Naive thymus-derived CD4-positive, alpha-beta T cell (primary cell): Measurements from ENCODE around the gene FOXB1. TPM values are rescaled to one million over a fixed set of nuclear protein-coding genes. Genes with fewer than 3 reads are reported as not detected.

ENCODE experiments used
- ATAC-seq: fragments of 150-1000 bp; cut with Tn5 transposase; 2 replicates; pipeline ENCODE4 v1.10.0; 2021; ENCODE audit warnings: mild to moderate bottlenecking, moderate library complexity
- CTCF ChIA-PET: fragments of 350-600 bp; sonication (Branson Sonifier 250); formaldehyde crosslinking; loops from one replicate; lab custom pipeline; 2021; ENCODE audit warnings: antibody characterized with exemption; lab: Charles Lee
- POLR2A ChIA-PET: fragments of 350-600 bp; sonication (Branson Sonifier 250); formaldehyde crosslinking; loops from one replicate; lab custom pipeline; 2021; ENCODE audit warnings: antibody characterized with exemption, inconsistent platforms; lab: Charles Lee
- DNase-seq, 9 donors: peaks; one replicate each; pipeline versions ENCODE4 v3.0.0 to v3.0.0-alpha.2; 2020 to 2022; ENCODE audit warnings: mixed read lengths in 1 of 9
- H3K27ac ChIP-seq: one replicate; pipeline ENCODE4 v1.7.0; 2013; ENCODE audit warnings: mild to moderate bottlenecking, low read depth, low read length, moderate library complexity
- H3K27me3 ChIP-seq, 2 donors: one replicate each; pipeline ENCODE4 v1.7.0; 2013; ENCODE audit warnings: low read length in 2 of 2, mild to moderate bottlenecking in 2 of 2, moderate library complexity in 2 of 2; ENCODE audit not compliant: control insufficient read depth in 2 of 2, insufficient read depth in 2 of 2
- H3K36me3 ChIP-seq, 3 experiments: 1 replicate in 2 of 3; 2 replicates in 1 of 3; pipeline ENCODE4 v1.7.0; 2013; ENCODE audit warnings: low read length in 3 of 3, mild to moderate bottlenecking in 3 of 3, moderate library complexity in 1 of 3; ENCODE audit not compliant: insufficient read depth in 3 of 3, control insufficient read depth in 2 of 3
- H3K4me1 ChIP-seq, 2 donors: one replicate each; pipeline ENCODE4 v1.7.0; 2013; ENCODE audit warnings: low read length in 2 of 2, mild to moderate bottlenecking in 2 of 2, moderate library complexity in 1 of 2; ENCODE audit not compliant: control insufficient read depth in 2 of 2, insufficient read depth in 2 of 2
- H3K4me3 ChIP-seq: 2 replicates; pipeline ENCODE4 v1.7.0; 2013; ENCODE audit warnings: mild to moderate bottlenecking, low read length
- H3K9me3 ChIP-seq, 3 experiments: 1 replicate in 2 of 3; 2 replicates in 1 of 3; pipeline ENCODE4 v1.7.0; 2013; ENCODE audit warnings: low read length in 3 of 3; ENCODE audit not compliant: control insufficient read depth in 2 of 3
- H3K27ac Mint-ChIP-seq, 9 donors: one replicate each; pipeline ENCODE4 v1.8.0; 2020 to 2022; ENCODE audit warnings: mixed read lengths in 9 of 9, mild to moderate bottlenecking in 8 of 9, moderate library complexity in 5 of 9, inconsistent platforms in 2 of 9
- H3K27me3 Mint-ChIP-seq, 5 donors: one replicate each; pipeline ENCODE4 v1.8.0; 2021 to 2022; ENCODE audit warnings: mixed read lengths in 5 of 5, mild to moderate bottlenecking in 1 of 5
- H3K36me3 Mint-ChIP-seq, 5 donors: one replicate each; pipeline ENCODE4 v1.8.0; 2020 to 2022; ENCODE audit warnings: mixed read lengths in 5 of 5, mild to moderate bottlenecking in 3 of 5, inconsistent platforms in 1 of 5
- H3K4me1 Mint-ChIP-seq, 7 donors: one replicate each; pipeline ENCODE4 v1.8.0; 2020 to 2022; ENCODE audit warnings: mixed read lengths in 7 of 7, mild to moderate bottlenecking in 3 of 7, inconsistent platforms in 1 of 7
- H3K4me3 Mint-ChIP-seq, 10 donors: one replicate each; pipeline ENCODE4 v1.8.0; 2020 to 2022; ENCODE audit warnings: mild to moderate bottlenecking in 10 of 10, mixed read lengths in 10 of 10, moderate library complexity in 6 of 10, inconsistent platforms in 2 of 10
- H3K9me3 Mint-ChIP-seq, 11 donors: one replicate each; pipeline ENCODE4 v1.8.0; 2020 to 2022; ENCODE audit warnings: mixed read lengths in 11 of 11, mild to moderate bottlenecking in 4 of 11, inconsistent platforms in 1 of 11, moderate library complexity in 1 of 11
- intact Hi-C, 2 donors: fragments of 100-400 bp; cut with micrococcal nuclease; formaldehyde crosslinking; loops; one replicate each; pipeline ENCODE4 v1.15.1; 2023
- polyA plus RNA-seq, 2 donors: library from polyadenylated mRNA; unstranded; fragments of 300-500 nt; fragmentation: Illumina TruSeq; gene quantifications; one replicate each; pipeline ENCODE4 v1.2.3, GENCODE V29; 2021
- total RNA-seq, 6 experiments: library from RNA in 5 of 6; stranded (reverse) in 5 of 6; gene quantifications; 1 replicate in 5 of 6; 2 replicates in 1 of 6; pipeline ENCODE4 v1.2.3 and lab custom pipeline; 2021 to 2026

Gene FOXB1
- total and polyA plus RNA-seq, 7 experiments from 2014 or later = 0.12 to 0.97 (median 0.27) TPM; not detected in 2

DNA sequence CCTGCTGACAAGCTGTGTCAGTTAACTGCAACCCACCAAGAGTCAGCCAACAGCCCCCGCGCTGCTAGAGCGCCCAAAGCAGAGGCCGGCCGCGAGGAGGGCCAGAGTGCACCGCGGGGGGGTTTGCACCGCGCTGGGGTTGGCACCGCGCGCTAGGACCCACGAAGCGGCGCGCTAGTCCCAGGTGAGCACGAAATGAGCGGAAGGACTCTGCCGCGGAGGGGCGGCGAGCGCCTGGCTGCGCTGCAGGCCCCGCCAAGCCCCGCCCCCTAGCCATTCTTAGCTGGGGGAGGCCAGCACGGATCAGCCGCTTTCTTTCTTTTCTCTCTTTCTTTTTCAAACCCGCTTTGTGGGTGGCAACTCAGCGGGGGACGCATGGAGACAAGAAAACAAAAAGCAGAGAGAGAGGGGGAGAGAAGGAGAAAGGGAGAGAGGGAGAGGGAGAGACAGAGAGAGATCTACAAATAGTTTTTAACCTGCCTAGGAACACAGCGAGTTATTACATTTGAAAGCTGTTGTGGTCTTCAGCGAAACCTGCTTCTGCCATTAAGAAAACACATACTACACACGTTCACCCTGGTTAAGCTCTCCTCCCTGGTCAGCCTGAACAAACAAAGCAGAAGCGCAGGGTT, 6.9 kb upstream of the FOXB1 start:
- peak overlapping the region; percentile 32 to 82 (median 48) for H3K4me3 Mint-ChIP-seq
- peaks cover 0 to 10% (median 5%) of the 10 kb centered on the region in 5 donors for H3K36me3 Mint-ChIP-seq
- ChIA-PET POLR2A (interaction anchor here (1.1 to 1.8 kb wide), 2 partner anchors 21 to 130 kb away, joined by 3 to 7 read pairs; no protein-coding TSS in a partner anchor), CTCF (interaction anchor here (0.7 to 1.1 kb wide), 3 partner anchors 9 to 131 kb away, joined by 3 read pairs; no protein-coding TSS in a partner anchor)
- peaks cover 0 to 43% (median 11%) of the 10 kb centered on the region in 11 donors for H3K9me3 Mint-ChIP-seq
- H3K27me3 Mint-ChIP-seq = peaks cover 87 to 98% (median 93%) of the 10 kb centered on the region in 5 donors
- peaks cover 7 to 19% of the 10 kb centered on the region in 2 donors for H3K4me1 ChIP-seq
- ATAC-seq (peak; percentile 70), DNase-seq (peak in 5 of 9 donors; percentile 34 to 74 (median 51))
- intact Hi-C loops = loop anchor here (1.0 to 5.0 kb wide), 6 partner anchors 9 to 330 kb away; no protein-coding TSS in a partner anchor
- no peaks in the 10 kb centered on the region for H3K36me3 ChIP-seq
- H3K9me3 ChIP-seq = peaks cover 0 to 7% (median 0%) of the 10 kb centered on the region in 3 experiments
- peak overlapping the region in 2 of 9 donors; percentile 10 to 69 for H3K27ac Mint-ChIP-seq
- peaks cover 24 to 73% (median 48%) of the 10 kb centered on the region in 7 donors for H3K4me1 Mint-ChIP-seq
- no peak overlapping the region for H3K27ac ChIP-seq
- H3K4me3 ChIP-seq = no peak overlapping the region
- H3K27me3 ChIP-seq = peaks cover 41 to 85% of the 10 kb centered on the region in 2 donors

DNA sequence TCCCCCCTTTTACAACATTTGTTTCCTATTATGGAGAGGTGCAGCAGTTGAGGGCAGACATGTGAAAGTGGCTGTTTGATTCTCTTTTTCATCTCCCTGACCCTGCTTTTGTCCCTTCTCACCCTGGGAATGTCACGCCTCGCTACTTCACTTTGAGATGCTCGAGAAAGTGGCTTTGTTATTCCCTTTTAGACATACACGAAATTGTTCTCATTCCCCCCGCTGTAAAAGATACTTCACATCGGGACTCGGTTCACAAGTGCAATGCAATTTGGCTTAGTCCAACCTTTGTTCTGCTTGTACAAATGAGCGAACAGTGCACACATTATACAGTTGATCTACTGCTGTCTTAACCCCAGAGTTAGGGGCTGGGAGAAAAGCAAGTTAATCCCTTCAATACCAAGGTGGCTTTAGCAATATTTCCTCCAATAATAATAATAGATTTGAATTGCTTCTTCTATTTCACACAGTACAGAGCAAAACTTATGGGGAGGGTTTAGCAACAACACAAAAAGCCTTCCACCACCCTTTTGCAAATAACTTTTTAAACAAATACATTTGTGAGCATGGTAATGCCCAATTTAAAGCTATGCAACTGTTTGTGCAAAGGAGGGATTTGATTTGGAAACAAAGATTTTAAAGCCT, 5.7 kb upstream of the FOXB1 start:
- Histone ChIP-seq H3K36me3 (no peaks in the 10 kb centered on the region), H3K4me3 (no peak overlapping the region), H3K27ac (no peak overlapping the region), H3K9me3 (peaks cover 0 to 15% (median 0%) of the 10 kb centered on the region in 3 experiments), H3K27me3 (peaks cover 38 to 96% of the 10 kb centered on the region in 2 donors), H3K4me1 (peaks cover 7 to 19% of the 10 kb centered on the region in 2 donors)
- Mint-ChIP-seq H3K27ac (peak overlapping the region in 3 of 9 donors; percentile 18 to 42 (median 20)), H3K4me3 (peak overlapping the region in 1 of 10 donors; percentile 27), H3K27me3 (peaks cover 86 to 99% (median 96%) of the 10 kb centered on the region in 5 donors), H3K9me3 (peaks cover 0 to 51% (median 17%) of the 10 kb centered on the region in 11 donors), H3K4me1 (peaks cover 27 to 81% (median 56%) of the 10 kb centered on the region in 7 donors), H3K36me3 (peaks cover 0 to 16% (median 10%) of the 10 kb centered on the region in 5 donors)
- CTCF ChIA-PET = interaction anchor here (1.0 to 1.1 kb wide), 3 partner anchors 12 to 129 kb away, joined by 3 to 4 read pairs (median 3); no protein-coding TSS in a partner anchor
- POLR2A ChIA-PET = interaction anchor here (1.8 kb wide), 1 partner anchor 22 kb away, joined by 7 read pairs; no protein-coding TSS in a partner anchor
- ATAC-seq (no peak), DNase-seq (no peak)
- intact Hi-C loops = loop anchor here (5.0 kb wide), 2 partner anchors 179 to 246 kb away; no protein-coding TSS in a partner anchor

DNA sequence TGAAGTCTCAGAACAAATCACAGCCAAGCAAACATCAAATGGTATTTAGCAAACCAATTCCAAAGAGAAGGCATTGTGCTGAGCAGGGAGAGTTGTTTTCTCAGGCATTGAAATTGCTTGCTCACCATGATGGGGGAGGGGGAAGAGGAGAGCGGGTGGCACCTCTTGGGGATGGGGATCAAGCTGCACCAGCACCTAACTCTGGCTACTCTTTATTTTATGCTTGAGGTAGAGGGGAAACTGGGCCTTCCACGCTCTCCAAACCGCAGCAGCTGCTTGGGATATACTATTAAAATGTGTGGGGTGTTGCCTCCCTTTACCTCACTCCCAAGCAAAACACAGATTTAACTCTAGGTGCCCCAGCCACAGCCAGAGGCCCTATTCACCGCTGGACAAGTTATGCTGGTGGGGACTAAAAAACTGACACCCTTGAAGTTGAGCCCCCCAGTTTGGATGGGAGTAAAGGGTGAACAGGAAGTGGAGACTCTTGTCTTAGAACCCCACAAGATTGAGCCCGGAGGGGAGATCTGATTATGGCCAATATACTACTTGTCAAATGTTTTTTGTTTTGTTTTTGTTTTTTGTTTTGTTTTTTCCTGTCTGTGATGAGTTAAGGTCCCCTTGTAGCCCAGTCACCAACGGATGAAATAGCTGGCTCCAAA, 5.0 kb upstream of the FOXB1 start:
- H3K4me3 Mint-ChIP-seq = peak overlapping the region in 5 of 10 donors; percentile 4 to 49 (median 25)
- ATAC-seq (no peak), DNase-seq (no peak)
- intact Hi-C loops = loop anchor here (5.0 kb wide), 2 partner anchors 178 to 247 kb away; no protein-coding TSS in a partner anchor
- POLR2A ChIA-PET = no interaction called here
- Histone ChIP-seq H3K36me3 (no peaks in the 10 kb centered on the region), H3K4me3 (no peak overlapping the region), H3K9me3 (peaks cover 0 to 15% (median 0%) of the 10 kb centered on the region in 3 experiments), H3K27me3 (peaks cover 41 to 96% of the 10 kb centered on the region in 2 donors), H3K27ac (no peak overlapping the region), H3K4me1 (peaks cover 13 to 25% of the 10 kb centered on the region in 2 donors)
- H3K36me3 Mint-ChIP-seq = peaks cover 0 to 16% (median 10%) of the 10 kb centered on the region in 5 donors
- CTCF ChIA-PET = interaction anchor here (1.1 kb wide), 1 partner anchor 13 kb away, joined by 4 read pairs; no protein-coding TSS in a partner anchor
- H3K27ac Mint-ChIP-seq = peak overlapping the region in 6 of 9 donors; percentile 47 to 78 (median 62)
- H3K9me3 Mint-ChIP-seq = peaks cover 0 to 51% (median 17%) of the 10 kb centered on the region in 11 donors
- peaks cover 79 to 99% (median 93%) of the 10 kb centered on the region in 5 donors for H3K27me3 Mint-ChIP-seq
- peaks cover 23 to 81% (median 57%) of the 10 kb centered on the region in 7 donors for H3K4me1 Mint-ChIP-seq

DNA sequence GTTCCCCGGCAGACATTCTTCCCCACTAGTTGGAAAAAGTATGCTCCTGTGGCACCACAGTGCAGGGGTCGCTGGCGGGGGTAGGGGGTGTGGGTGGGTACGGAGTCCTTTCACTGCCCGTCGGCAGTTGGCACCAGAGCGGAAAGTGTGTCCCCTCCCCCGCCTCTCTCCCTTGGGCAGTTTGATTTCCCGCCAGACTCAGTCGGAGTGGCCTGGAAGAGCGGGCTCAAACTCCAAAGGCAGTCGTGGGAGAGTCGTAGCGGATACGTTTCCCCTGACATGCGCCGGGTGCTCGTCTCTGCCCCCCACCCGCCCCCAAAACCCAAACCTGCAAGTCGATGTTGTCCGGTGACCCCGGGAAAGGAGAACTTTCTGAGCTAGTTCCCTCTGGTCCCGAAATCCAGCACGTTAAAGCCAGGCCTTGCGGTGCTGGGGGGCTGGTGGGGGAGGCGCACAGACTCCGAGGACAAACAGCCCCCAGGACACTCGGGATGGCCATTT, 4.4 kb upstream of the FOXB1 start:
- peaks cover 21 to 79% (median 54%) of the 10 kb centered on the region in 7 donors for H3K4me1 Mint-ChIP-seq
- POLR2A ChIA-PET = interaction anchor here (0.6 kb wide), 1 partner anchor 247 kb away, joined by 3 read pairs; no protein-coding TSS in a partner anchor

GRCh38 chr15:60000113-60000823, 3.8 kb upstream of the FOXB1 start:
- peaks cover 23 to 81% (median 57%) of the 10 kb centered on the region in 7 donors for H3K4me1 Mint-ChIP-seq
- H3K9me3 ChIP-seq = peaks cover 0 to 15% (median 0%) of the 10 kb centered on the region in 3 experiments
- H3K27ac Mint-ChIP-seq = peak overlapping the region in 8 of 9 donors; percentile 20 to 88 (median 66)
- no peak overlapping the region for H3K27ac ChIP-seq
- H3K4me3 Mint-ChIP-seq = peak overlapping the region in 5 of 10 donors; percentile 6 to 41 (median 25)
- H3K36me3 ChIP-seq = no peaks in the 10 kb centered on the region
- peaks cover 30 to 96% of the 10 kb centered on the region in 2 donors for H3K27me3 ChIP-seq
- peaks cover 0 to 51% (median 17%) of the 10 kb centered on the region in 11 donors for H3K9me3 Mint-ChIP-seq
- H3K4me1 ChIP-seq = peaks cover 23 to 29% of the 10 kb centered on the region in 2 donors
- ChIA-PET POLR2A (interaction anchor here (0.6 kb wide), 1 partner anchor 248 kb away, joined by 3 read pairs; no protein-coding TSS in a partner anchor), CTCF (no interaction called here)
- DNase-seq (peak in 1 of 9 donors; percentile 31), ATAC-seq (no peak)
- no peak overlapping the region for H3K4me3 ChIP-seq
- intact Hi-C loops = no loop called here
- H3K36me3 Mint-ChIP-seq = peaks cover 0 to 12% (median 8%) of the 10 kb centered on the region in 5 donors
- H3K27me3 Mint-ChIP-seq = peaks cover 74 to 96% (median 90%) of the 10 kb centered on the region in 5 donors

More for the DNA sequence above, 4.4 kb upstream of the FOXB1 start:
- Mint-ChIP-seq H3K4me3 (peak overlapping the region in 5 of 10 donors; percentile 4 to 49 (median 25)), H3K36me3 (peaks cover 0 to 14% (median 8%) of the 10 kb centered on the region in 5 donors), H3K27ac (peak overlapping the region in 5 of 9 donors; percentile 47 to 88 (median 67)), H3K27me3 (peaks cover 74 to 96% (median 88%) of the 10 kb centered on the region in 5 donors), H3K9me3 (peaks cover 0 to 51% (median 17%) of the 10 kb centered on the region in 11 donors)
- no peak for DNase-seq
- intact Hi-C loops = loop anchor here (5.0 kb wide), 2 partner anchors 178 to 247 kb away; no protein-coding TSS in a partner anchor
- Histone ChIP-seq H3K4me1 (peaks cover 19 to 29% of the 10 kb centered on the region in 2 donors), H3K36me3 (no peaks in the 10 kb centered on the region), H3K27ac (no peak overlapping the region), H3K27me3 (peaks cover 36 to 96% of the 10 kb centered on the region in 2 donors), H3K9me3 (peaks cover 0 to 15% (median 0%) of the 10 kb centered on the region in 3 experiments), H3K4me3 (no peak overlapping the region)
- ATAC-seq = no peak
- CTCF ChIA-PET = no interaction called here
